Gastrocnemius medialis (tissue), 4 donors: ENCODE data around the gene ARRDC4. TPM values are rescaled to one million over a fixed set of nuclear protein-coding genes. Genes with fewer than 3 reads are reported as not detected.

Source experiments
- ATAC-seq, 2 donors: fragments of 150-250 bp; one replicate each; pipeline ENCODE4 v1.9.1; 2016
- DNase-seq, 2 donors: peaks; one replicate each; pipeline ENCODE4 v3.0.0-alpha.2; 2019
- H3K27ac ChIP-seq, 4 donors: fragments of 200-600 bp; sonication (generic); 1 replicate in 1 of 4; 2 replicates in 3 of 4; pipeline ENCODE4 v1.5.1; 2016 to 2018; ENCODE audit warnings: mild to moderate bottlenecking in 2 of 4, moderate library complexity in 1 of 4
- H3K27me3 ChIP-seq, 3 donors: fragments of 200-600 bp; sonication (generic) in 2 of 3; 1 replicate in 1 of 3; 2 replicates in 2 of 3; pipeline versions ENCODE4 v1.5.1 to v1.6.0; 2016 to 2019; ENCODE audit warnings: mild to moderate bottlenecking in 1 of 3, moderate library complexity in 1 of 3
- H3K36me3 ChIP-seq, 2 donors: fragments of 200-600 bp; sonication (generic) in 1 of 2; one replicate each; pipeline ENCODE4 v1.5.1; 2017 to 2018
- H3K4me1 ChIP-seq, 2 donors: fragments of 200-600 bp; sonication (generic) in 1 of 2; one replicate each; pipeline ENCODE4 v1.5.1; 2016 to 2017; ENCODE audit warnings: mild to moderate bottlenecking in 2 of 2
- H3K4me3 ChIP-seq, 4 donors: fragments of 200-600 bp; sonication (generic) in 3 of 4; 1 replicate in 1 of 4; 2 replicates in 3 of 4; pipeline ENCODE4 v1.5.1; 2016 to 2019; ENCODE audit warnings: mild to moderate bottlenecking in 2 of 4
- H3K9me3 ChIP-seq, 3 donors: fragments of 200-600 bp; sonication (generic) in 2 of 3; 1 replicate in 1 of 3; 2 replicates in 2 of 3; pipeline ENCODE4 v1.5.1; 2016 to 2019
- POLR2A ChIP-seq, 2 donors: fragments of 450-650 bp; IDR thresholded peaks; one replicate each; pipeline ENCODE4 v1.6.1; 2017; ENCODE audit warnings: antibody characterized with exemption in 2 of 2, mild to moderate bottlenecking in 2 of 2, moderate library complexity in 2 of 2
- in situ Hi-C, 4 donors: fragments of 200-750 bp; cut with MboI; loops; one replicate each; pipeline versions ENCODE4 v1.15.0 to v1.8.0; 2017; ENCODE audit warnings: low sequenced_read_pairs in 4 of 4
- intact Hi-C: fragments of 100-400 bp; cut with DNase I; formaldehyde crosslinking; loops from one replicate; pipeline ENCODE4 v1.15.1; 2023; ENCODE audit warnings: low total_unique reads
- total RNA-seq, 4 donors: library from RNA; depleted of rRNA; stranded (reverse); fragments of >200 nt; gene quantifications; one replicate each; pipeline versions ENCODE4 v1.1.0 to v1.2.3, GENCODE V29; 2016
- TF ChIP-seq, protein P1 (sequence below), 5 experiments: fragments of 450-650 bp in 3 of 5; fragments of 200-600 bp in 2 of 5; sonication (generic) in 2 of 5; IDR thresholded peaks in 4 of 5; conservative IDR thresholded peaks in 1 of 5; 1 replicate in 4 of 5; 2 replicates in 1 of 5; pipeline ENCODE4 v1.5.1; 2016 to 2019; ENCODE audit warnings: antibody characterized with exemption in 5 of 5, mild to moderate bottlenecking in 3 of 5, moderate library complexity in 3 of 5

ARRDC4 gene
- total RNA-seq, 4 donors from 2014 or later: 11.7 to 20.6 (median 17.7) TPM

DNA sequence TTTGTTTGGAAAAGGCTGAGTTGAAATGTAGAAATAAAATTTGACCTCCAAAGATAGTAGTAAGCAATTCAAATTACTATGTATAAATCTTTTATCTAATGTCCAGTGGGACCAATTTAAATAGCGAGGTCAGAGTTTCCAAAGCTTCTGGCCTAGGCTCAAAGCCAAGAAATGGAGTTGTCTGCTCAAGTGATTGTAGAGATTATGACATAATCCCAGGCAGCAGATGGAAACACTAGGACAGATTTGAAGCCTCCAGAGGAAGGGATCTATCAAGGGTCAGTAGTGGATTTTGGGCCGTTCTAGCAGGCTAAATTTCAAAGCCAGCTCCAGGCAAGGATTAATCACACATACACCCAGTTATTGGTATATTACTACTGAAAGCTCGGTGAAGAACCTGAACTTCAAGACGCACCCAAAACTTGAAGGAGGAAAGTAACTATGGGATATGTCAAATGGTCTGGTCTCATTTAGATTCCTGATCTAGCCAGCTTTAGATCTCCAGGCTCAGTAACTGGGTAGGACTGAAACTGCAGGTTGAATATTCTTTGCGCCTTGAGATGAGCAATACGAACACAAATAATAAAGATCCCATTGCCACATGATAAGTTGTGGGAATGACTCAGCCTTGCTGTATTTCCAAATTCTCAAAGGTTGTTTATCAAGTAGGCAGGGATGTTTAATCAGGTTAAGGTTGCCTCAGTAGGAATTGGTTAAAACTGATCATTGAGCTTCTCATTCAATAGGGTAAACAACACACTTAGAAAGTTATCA is 30.9 kb upstream of the ARRDC4 start:
- ATAC-seq (no peak), DNase-seq (no peak)
- H3K36me3 ChIP-seq: no peaks in the 10 kb centered on the region
- no peaks in the 10 kb centered on the region for H3K4me1 ChIP-seq
- H3K27ac ChIP-seq: no peak overlapping the region
- TF ChIP-seq POLR2A (IDR thresholded peaks at IDR 0.05): no peak
- TF ChIP-seq, protein P1, sequence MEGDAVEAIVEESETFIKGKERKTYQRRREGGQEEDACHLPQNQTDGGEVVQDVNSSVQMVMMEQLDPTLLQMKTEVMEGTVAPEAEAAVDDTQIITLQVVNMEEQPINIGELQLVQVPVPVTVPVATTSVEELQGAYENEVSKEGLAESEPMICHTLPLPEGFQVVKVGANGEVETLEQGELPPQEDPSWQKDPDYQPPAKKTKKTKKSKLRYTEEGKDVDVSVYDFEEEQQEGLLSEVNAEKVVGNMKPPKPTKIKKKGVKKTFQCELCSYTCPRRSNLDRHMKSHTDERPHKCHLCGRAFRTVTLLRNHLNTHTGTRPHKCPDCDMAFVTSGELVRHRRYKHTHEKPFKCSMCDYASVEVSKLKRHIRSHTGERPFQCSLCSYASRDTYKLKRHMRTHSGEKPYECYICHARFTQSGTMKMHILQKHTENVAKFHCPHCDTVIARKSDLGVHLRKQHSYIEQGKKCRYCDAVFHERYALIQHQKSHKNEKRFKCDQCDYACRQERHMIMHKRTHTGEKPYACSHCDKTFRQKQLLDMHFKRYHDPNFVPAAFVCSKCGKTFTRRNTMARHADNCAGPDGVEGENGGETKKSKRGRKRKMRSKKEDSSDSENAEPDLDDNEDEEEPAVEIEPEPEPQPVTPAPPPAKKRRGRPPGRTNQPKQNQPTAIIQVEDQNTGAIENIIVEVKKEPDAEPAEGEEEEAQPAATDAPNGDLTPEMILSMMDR (IDR thresholded peaks at IDR 0.05 in 4 of 5, conservative IDR thresholded peaks at IDR 0.05 in 1 of 5): no peak
- no peak overlapping the region for H3K4me3 ChIP-seq
- no peaks in the 10 kb centered on the region for H3K9me3 ChIP-seq
- H3K27me3 ChIP-seq: peaks cover 0 to 3% (median 3%) of the 10 kb centered on the region in 3 donors
- intact Hi-C loops: no loop called here
- in situ Hi-C loops: no loop called here

DNA sequence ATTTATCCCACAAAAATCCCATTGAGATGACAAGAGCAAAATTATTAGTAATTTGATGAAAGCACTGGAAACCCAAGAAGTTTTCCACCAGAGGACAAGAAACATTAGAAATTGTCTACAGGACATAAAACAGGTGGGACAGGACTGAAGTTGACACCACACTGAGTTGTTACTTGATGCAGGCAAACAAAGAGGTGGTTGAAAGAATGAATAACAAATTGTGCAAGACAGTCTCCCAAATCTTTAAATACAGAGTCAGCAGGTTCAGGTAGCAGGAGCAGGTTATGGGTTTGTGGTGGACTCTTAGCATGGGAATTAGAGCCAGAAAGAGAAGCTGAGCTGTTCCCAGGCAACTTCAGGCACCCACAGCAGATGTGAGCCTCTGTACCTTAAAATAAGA is 30.3 kb upstream of the ARRDC4 start:
- DNase-seq (no peak), ATAC-seq (no peak)
- H3K27ac ChIP-seq: no peak overlapping the region
- H3K4me1 ChIP-seq: no peaks in the 10 kb centered on the region
- in situ Hi-C loops: no loop called here
- H3K27me3 ChIP-seq: peaks cover 0 to 3% (median 3%) of the 10 kb centered on the region in 3 donors
- intact Hi-C loops: no loop called here
- H3K9me3 ChIP-seq: no peaks in the 10 kb centered on the region
- no peaks in the 10 kb centered on the region for H3K36me3 ChIP-seq
- TF ChIP-seq POLR2A (IDR thresholded peaks at IDR 0.05): no peak
- TF ChIP-seq, protein P1 (IDR thresholded peaks at IDR 0.05 in 4 of 5, conservative IDR thresholded peaks at IDR 0.05 in 1 of 5): no peak
- no peak overlapping the region for H3K4me3 ChIP-seq

DNA sequence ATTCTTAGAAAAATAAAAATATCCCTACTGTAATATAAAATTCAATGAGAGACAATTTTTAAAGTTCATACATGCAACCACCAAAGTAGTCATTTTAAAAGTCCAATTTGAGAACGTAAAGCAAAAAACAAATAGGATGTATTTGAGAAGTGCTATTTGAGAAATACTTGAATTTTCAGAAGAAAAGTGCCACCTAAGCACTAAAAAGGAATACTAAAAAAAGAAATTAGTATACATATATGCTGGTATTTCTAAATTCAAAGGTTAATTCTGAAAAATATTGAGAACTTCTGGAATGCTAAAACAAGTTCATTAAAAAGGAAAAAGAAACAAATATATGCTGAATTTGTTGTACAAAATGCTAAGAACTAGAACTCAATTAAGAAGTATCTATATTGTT is 29.2 kb upstream of the ARRDC4 start:
- peaks cover 0 to 5% (median 0%) of the 10 kb centered on the region in 3 donors for H3K9me3 ChIP-seq
- H3K4me3 ChIP-seq: no peak overlapping the region
- DNase-seq (no peak), ATAC-seq (no peak)
- H3K4me1 ChIP-seq: no peaks in the 10 kb centered on the region
- TF ChIP-seq, protein P1 (IDR thresholded peaks at IDR 0.05 in 4 of 5, conservative IDR thresholded peaks at IDR 0.05 in 1 of 5): no peak
- in situ Hi-C loops (no loop called here), intact Hi-C loops (no loop called here)
- H3K27ac ChIP-seq: no peak overlapping the region
- H3K36me3 ChIP-seq: no peaks in the 10 kb centered on the region
- H3K27me3 ChIP-seq: peaks cover 0 to 3% (median 3%) of the 10 kb centered on the region in 3 donors

DNA sequence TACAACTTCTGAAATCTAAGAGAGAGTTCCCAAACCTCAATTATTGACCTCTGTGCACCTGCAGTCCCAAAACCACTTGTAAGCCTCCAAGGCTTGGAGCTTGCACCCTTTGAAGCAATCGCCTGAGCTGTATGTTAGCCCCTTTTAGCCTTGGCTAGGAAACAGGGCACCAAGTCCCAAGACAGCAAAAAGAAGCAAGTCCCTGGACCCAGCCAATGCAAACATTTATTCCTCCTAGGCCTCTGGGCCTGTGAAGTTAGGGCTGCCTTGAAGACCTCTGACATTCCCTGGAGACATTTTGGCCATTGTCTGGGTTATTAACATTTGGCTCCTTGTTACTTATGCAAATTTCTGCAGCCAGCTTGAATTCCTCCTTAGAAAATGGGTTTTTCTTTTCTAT is 26.9 kb upstream of the ARRDC4 start:
- intact Hi-C loops (no loop called here), in situ Hi-C loops (no loop called here)
- ATAC-seq: no peak
- Histone ChIP-seq H3K4me1 (no peaks in the 10 kb centered on the region), H3K27me3 (no peaks in the 10 kb centered on the region), H3K9me3 (peaks cover 0 to 5% (median 0%) of the 10 kb centered on the region in 3 donors), H3K36me3 (no peaks in the 10 kb centered on the region), H3K27ac (no peak overlapping the region), H3K4me3 (no peak overlapping the region)
- no peak for DNase-seq
- TF ChIP-seq POLR2A (IDR thresholded peaks at IDR 0.05): no peak
- TF ChIP-seq, protein P1 (IDR thresholded peaks at IDR 0.05 in 4 of 5, conservative IDR thresholded peaks at IDR 0.05 in 1 of 5): no peak
